Fibroblast of the aortic adventitia (primary cell): Measurements from ENCODE around the gene MLYCD. TPM values are rescaled to one million over a fixed set of nuclear protein-coding genes. Genes with fewer than 3 reads are reported as not detected.

ENCODE experiments used
- DNase-seq: peaks from one replicate; pipeline ENCODE4 v3.0.0-alpha.2; 2010; ENCODE audit warnings: low read depth
- H3K4me3 ChIP-seq: 2 replicates; pipeline ENCODE4 v1.5.1; 2011; ENCODE audit warnings: low read depth, mild to moderate bottlenecking, control low read depth, low read length, moderate library complexity
- total RNA-seq: library from RNA; depleted of rRNA; stranded (reverse); fragments of >200 nt; gene quantifications from 2 replicates; pipeline ENCODE4 v1.2.3, GENCODE V29; 2012; ENCODE audit warnings: low replicate concordance
- TF ChIP-seq, protein P1 (sequence below): IDR thresholded peaks from 2 replicates; pipeline ENCODE4 v1.5.1; 2011; ENCODE audit warnings: mild to moderate bottlenecking, low read length, control low read depth, inconsistent platforms; ENCODE audit not compliant: insufficient read depth

MLYCD gene
- total RNA-seq, 1 donor, result 3.3 TPM

- TF ChIP-seq, protein P1, sequence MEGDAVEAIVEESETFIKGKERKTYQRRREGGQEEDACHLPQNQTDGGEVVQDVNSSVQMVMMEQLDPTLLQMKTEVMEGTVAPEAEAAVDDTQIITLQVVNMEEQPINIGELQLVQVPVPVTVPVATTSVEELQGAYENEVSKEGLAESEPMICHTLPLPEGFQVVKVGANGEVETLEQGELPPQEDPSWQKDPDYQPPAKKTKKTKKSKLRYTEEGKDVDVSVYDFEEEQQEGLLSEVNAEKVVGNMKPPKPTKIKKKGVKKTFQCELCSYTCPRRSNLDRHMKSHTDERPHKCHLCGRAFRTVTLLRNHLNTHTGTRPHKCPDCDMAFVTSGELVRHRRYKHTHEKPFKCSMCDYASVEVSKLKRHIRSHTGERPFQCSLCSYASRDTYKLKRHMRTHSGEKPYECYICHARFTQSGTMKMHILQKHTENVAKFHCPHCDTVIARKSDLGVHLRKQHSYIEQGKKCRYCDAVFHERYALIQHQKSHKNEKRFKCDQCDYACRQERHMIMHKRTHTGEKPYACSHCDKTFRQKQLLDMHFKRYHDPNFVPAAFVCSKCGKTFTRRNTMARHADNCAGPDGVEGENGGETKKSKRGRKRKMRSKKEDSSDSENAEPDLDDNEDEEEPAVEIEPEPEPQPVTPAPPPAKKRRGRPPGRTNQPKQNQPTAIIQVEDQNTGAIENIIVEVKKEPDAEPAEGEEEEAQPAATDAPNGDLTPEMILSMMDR, result no peak
- DNase-seq, result no peak
Measured at GRCh38 chr16:83934684-83934977, 35.7 kb downstream of the MLYCD start.

GRCh38 chr16:83935005-83935857 is 36.3 kb downstream of the MLYCD start:
- TF ChIP-seq, protein P1, result no peak
- no peak for DNase-seq
- H3K4me3 ChIP-seq, result no peak overlapping the region

More at GRCh38 chr16:83934684-83934977, 35.7 kb downstream of the MLYCD start:
- no peak overlapping the region for H3K4me3 ChIP-seq

- no peak for DNase-seq
- no peak overlapping the region for H3K4me3 ChIP-seq
- TF ChIP-seq, protein P1, result no peak
Measured at GRCh38 chr16:83935858-83936255, 36.9 kb downstream of the MLYCD start.

DNA sequence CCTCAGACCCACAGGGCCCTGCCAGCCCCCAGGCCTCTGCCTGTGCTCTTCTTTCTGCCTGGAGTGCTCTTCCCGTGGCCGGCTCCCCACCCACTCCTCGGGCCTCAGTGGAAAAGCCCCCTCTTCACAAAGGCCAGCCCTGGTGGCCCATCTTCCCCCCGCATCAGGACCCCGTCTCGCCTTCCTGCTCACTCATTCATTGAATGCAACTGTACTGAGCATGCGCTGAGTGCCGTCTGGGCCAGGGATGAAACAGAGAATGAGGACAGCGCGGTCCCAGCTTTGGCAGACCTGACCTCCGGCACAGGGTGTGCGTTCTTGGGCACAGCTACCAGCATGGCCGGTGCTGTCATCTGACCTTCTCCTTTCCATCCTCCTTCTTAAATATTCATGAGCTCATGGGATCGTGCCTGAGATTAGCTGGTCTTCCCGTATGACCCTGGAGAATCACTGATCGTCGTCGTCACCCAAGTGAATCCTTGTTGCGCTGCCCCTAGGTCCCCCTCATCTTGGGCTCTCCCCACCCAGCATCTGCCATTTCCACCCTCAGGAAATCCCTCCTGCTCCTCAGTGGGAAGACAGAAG is 37.8 kb downstream of the MLYCD start:
- TF ChIP-seq, protein P1, result no peak
- no peak overlapping the region for H3K4me3 ChIP-seq
- no peak for DNase-seq

DNA sequence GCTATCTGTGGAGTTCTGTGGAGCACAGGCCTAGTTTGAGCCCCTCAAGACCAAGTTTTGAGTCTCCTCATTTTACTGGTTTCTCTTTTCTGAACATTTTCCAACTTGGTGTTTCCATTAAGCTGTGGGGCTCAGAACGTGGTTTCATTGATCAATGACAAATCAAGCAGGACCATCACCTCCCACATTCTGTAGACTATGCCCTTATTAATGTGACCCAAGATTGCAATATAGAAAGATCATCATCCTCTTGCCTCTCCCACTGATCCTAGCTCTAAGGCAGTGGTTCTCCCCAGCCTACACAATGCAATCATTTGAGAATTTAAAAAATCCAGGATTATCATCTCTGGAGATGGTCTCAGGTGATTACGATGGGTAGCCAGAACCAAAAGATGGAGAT is 38.4 kb downstream of the MLYCD start:
- no peak for DNase-seq
- no peak overlapping the region for H3K4me3 ChIP-seq
- TF ChIP-seq, protein P1, result no peak

DNA sequence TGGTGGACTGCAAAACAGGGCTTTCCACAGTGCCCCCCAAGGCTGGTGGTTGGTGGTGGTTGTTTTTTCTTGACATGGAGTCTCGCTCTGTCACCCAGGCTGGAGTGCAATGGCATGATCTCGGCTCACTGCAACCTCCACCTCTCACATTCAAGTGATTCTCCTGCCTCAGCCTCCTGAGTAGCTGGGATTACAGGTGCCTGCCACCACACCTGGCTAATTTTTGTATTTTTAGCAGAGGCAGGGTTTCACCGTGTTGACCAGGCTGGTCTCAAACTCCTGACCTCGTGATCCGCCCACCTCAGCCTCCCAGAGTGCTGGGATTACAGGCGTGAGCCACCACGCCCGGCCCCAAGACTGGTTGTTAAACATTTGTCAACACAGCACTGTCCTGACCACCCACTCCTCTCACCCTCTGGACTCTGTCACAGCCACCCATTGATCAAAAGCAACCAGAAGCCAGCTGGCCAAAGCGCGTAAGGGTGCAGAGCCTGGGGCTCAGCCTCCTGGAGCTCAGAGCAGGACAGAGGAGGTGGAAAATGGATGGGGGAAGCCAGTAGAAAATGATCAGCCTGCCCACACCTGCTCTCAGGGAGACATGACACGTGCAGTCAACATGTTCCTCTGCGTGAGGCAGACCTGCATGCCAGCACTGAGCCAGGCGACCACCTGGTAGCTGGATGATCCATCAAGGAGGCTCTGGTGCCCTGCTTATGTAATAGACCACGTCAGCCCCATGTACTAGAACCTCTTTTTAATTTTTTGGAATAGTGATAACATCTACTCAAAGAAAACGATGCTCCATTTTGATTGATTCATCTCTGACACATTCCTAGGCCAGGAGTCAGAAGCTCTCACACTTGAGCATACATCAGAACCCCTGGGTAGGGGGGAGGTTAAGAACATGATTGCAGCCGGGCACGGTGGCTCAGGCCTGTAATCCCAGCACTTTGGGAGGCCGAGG is 39.3 kb downstream of the MLYCD start:
- DNase-seq, result no peak
- H3K4me3 ChIP-seq, result no peak overlapping the region
- TF ChIP-seq, protein P1, result no peak
